ENCODE results near the gene DYNLL2.
"Not testable (repeated sequence)": the region's sequence is repeated elsewhere in the genome, so short reads cannot be mapped to it uniquely, and the experiment has no call there.

DYNLL2 gene

DNA sequence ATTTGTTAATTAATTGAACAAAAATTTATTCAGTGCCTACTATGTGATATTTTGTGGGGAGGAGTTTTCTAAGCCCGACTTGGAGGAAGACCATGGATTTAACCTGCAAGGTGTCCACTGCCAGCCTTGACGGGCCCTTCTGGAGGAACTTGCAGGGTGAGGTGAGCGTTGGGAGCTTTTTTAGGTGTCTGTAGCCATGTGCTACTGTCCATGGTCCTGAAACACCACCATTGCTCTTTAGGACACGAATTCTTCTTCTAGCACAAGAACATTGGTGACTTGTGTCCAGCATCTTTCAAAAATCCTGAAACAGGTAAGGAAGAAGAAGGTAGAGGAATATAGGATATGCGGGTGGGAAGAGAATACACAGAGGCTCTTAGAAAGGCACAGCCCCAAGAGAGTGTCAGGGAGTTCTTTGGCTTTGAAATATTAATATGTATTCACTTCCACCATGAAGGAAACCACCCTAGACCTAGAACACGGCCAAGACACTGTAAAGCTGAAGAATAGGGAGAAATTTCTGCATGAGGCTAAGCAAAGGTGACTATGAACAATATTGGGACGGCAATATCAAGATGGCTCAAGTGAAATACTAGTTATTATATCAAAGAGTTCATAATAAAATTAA is 37.1 kb downstream of the DYNLL2 start:
- H3K27ac ChIP-seq (ENCODE audit: insufficient read depth, low read depth, low read length, poor library complexity, severe bottlenecking), result no peak overlapping the region
- H3K27me3 ChIP-seq (ENCODE audit: control insufficient read depth, insufficient read depth, low read length, poor library complexity, severe bottlenecking), result peaks cover 14% of the 10 kb centered on the region
- WGBS, 2 experiments, result 20 to 24% methylated on average over 5 to 6 of the region's 7 CpGs
- H3K9me3 ChIP-seq (ENCODE audit: control insufficient read depth, low read length), result no peaks in the 10 kb centered on the region
- no peaks in the 10 kb centered on the region for H3K4me1 ChIP-seq (ENCODE audit: control insufficient read depth, insufficient read depth, low read length)
- H3K4me3 ChIP-seq (ENCODE audit: insufficient read depth, low read depth, low read length), result no peak overlapping the region
- no peaks in the 10 kb centered on the region for H3K36me3 ChIP-seq (ENCODE audit: control insufficient read depth, insufficient read depth, low read length)

- H3K4me3 ChIP-seq (ENCODE audit: insufficient read depth, low read depth, low read length), result no peak overlapping the region
- no peaks in the 10 kb centered on the region for H3K36me3 ChIP-seq (ENCODE audit: control insufficient read depth, insufficient read depth, low read length)
- no peak overlapping the region for H3K27ac ChIP-seq (ENCODE audit: insufficient read depth, low read depth, low read length, poor library complexity, severe bottlenecking)
- H3K9me3 ChIP-seq (ENCODE audit: control insufficient read depth, low read length), result no peaks in the 10 kb centered on the region
- H3K4me1 ChIP-seq (ENCODE audit: control insufficient read depth, insufficient read depth, low read length), result no peaks in the 10 kb centered on the region
- WGBS, 2 experiments, result 39 to 43% methylated on average over 5 of the region's 5 CpGs
- H3K27me3 ChIP-seq (ENCODE audit: control insufficient read depth, insufficient read depth, low read length, poor library complexity, severe bottlenecking), result peaks cover 23% of the 10 kb centered on the region
Observed at GRCh38 chr17:58121925-58122324, 38.7 kb downstream of the DYNLL2 start.

DNA sequence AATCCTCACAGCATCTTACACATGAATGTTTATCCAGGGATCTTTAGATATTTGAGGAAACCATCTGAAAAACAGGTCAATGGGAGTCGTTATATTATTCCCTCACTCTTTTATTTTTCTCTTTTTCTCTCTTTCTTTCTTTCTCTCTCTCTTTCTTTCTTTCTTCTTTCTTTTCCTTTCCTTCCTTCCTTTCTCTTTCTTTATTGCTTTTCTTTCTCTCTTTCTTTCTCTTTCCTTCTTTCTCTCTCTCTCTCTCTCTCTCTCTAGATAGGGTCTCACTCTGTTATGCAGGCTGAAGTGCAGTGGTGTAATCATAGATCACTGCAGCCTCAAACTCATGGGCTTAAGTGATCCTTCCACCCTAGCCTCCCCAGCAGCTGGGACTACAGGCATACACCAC is 44.6 kb downstream of the DYNLL2 start:
- H3K27me3 ChIP-seq (ENCODE audit: control insufficient read depth, insufficient read depth, low read length, poor library complexity, severe bottlenecking), result peaks cover 36% of the 10 kb centered on the region
- no peak overlapping the region for H3K4me3 ChIP-seq (ENCODE audit: insufficient read depth, low read depth, low read length)

GRCh38 chr17:58132697-58133096 is 49.5 kb downstream of the DYNLL2 start:
- WGBS, 2 experiments, result 78 to 91% methylated on average over 2 to 3 of the region's 5 CpGs
- not testable (repeated sequence) for H3K4me1 ChIP-seq (ENCODE audit: control insufficient read depth, insufficient read depth, low read length); H3K36me3 ChIP-seq (ENCODE audit: control insufficient read depth, insufficient read depth, low read length); H3K27ac ChIP-seq (ENCODE audit: insufficient read depth, low read depth, low read length, poor library complexity, severe bottlenecking); H3K4me3 ChIP-seq (ENCODE audit: insufficient read depth, low read depth, low read length); H3K9me3 ChIP-seq (ENCODE audit: control insufficient read depth, low read length)
- H3K27me3 ChIP-seq (ENCODE audit: control insufficient read depth, insufficient read depth, low read length, poor library complexity, severe bottlenecking), result peaks cover 48% of the 10 kb centered on the region

More for the DNA sequence above, 44.6 kb downstream of the DYNLL2 start:
- H3K27ac ChIP-seq (ENCODE audit: insufficient read depth, low read depth, low read length, poor library complexity, severe bottlenecking), result no peak overlapping the region
- no peaks in the 10 kb centered on the region for H3K9me3 ChIP-seq (ENCODE audit: control insufficient read depth, low read length)
- H3K36me3 ChIP-seq (ENCODE audit: control insufficient read depth, insufficient read depth, low read length), result no peaks in the 10 kb centered on the region
- 57 to 63% methylated on average over 1 of the region's 1 CpG for WGBS, 2 experiments
- H3K4me1 ChIP-seq (ENCODE audit: control insufficient read depth, insufficient read depth, low read length), result no peaks in the 10 kb centered on the region

GRCh38 chr17:58136669-58137279 is 53.6 kb downstream of the DYNLL2 start:
- H3K27me3 ChIP-seq (ENCODE audit: control insufficient read depth, insufficient read depth, low read length, poor library complexity, severe bottlenecking), result peaks cover 26% of the 10 kb centered on the region
- WGBS, 2 experiments, result 35% methylated on average over 8 of the region's 8 CpGs

DNA sequence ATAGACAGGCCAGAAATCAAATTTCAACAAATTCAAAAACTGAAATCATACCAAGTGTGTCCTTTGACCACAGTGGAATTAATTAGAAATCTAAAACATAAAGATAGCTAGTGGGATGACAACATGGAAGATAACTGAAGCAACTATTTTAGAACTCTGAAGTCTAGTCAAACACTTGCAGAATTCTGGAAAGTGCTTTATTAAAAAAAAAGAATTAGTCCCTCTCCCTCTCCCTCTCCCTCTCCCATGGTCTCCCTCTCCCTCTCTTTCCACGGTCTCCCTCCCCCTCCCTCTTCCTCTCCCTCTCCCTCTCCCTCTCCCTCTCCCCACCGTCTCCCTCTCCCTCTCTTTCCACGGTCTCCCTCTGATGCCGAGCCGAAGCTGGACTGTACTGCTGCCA is 58.3 kb downstream of the DYNLL2 start:
- Histone ChIP-seq H3K4me3 (ENCODE audit: insufficient read depth, low read depth, low read length) (no peak overlapping the region), H3K27ac (ENCODE audit: insufficient read depth, low read depth, low read length, poor library complexity, severe bottlenecking) (no peak overlapping the region), H3K4me1 (ENCODE audit: control insufficient read depth, insufficient read depth, low read length) (no peaks in the 10 kb centered on the region), H3K27me3 (ENCODE audit: control insufficient read depth, insufficient read depth, low read length, poor library complexity, severe bottlenecking) (peaks cover 10% of the 10 kb centered on the region), H3K9me3 (ENCODE audit: control insufficient read depth, low read length) (no peaks in the 10 kb centered on the region), H3K36me3 (ENCODE audit: control insufficient read depth, insufficient read depth, low read length) (no peaks in the 10 kb centered on the region)
- 80 to 84% methylated on average over 1 to 5 of the region's 5 CpGs for WGBS, 2 experiments

More at GRCh38 chr17:58136669-58137279, 53.6 kb downstream of the DYNLL2 start:
- H3K4me3 ChIP-seq (ENCODE audit: insufficient read depth, low read depth, low read length), result no peak overlapping the region
- H3K4me1 ChIP-seq (ENCODE audit: control insufficient read depth, insufficient read depth, low read length), result no peaks in the 10 kb centered on the region
- H3K9me3 ChIP-seq (ENCODE audit: control insufficient read depth, low read length), result no peaks in the 10 kb centered on the region
- H3K27ac ChIP-seq (ENCODE audit: insufficient read depth, low read depth, low read length, poor library complexity, severe bottlenecking), result no peak overlapping the region
- H3K36me3 ChIP-seq (ENCODE audit: control insufficient read depth, insufficient read depth, low read length), result no peaks in the 10 kb centered on the region

DNA sequence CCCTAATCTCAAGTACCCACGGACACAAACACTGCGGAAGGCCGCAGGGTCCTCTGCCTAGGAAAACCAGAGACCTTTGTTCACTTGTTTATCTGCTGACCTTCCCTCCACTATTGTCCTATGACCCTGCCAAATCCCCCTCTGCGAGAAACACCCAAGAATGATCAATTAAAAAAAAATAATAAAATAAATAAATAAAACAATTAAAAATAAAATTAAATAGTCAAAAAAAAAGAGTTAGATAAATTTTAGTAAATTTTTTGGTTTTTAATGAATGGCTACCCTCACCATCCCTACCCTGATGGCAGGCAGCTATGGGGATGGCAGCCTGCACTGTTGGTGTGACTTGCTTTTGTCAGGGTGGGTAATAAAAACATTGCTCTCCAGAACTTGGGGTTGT is 60.1 kb downstream of the DYNLL2 start:
- H3K27me3 ChIP-seq (ENCODE audit: control insufficient read depth, insufficient read depth, low read length, poor library complexity, severe bottlenecking), result peaks cover 10% of the 10 kb centered on the region
- not testable (repeated sequence) for H3K4me3 ChIP-seq (ENCODE audit: insufficient read depth, low read depth, low read length); H3K4me1 ChIP-seq (ENCODE audit: control insufficient read depth, insufficient read depth, low read length); H3K27ac ChIP-seq (ENCODE audit: insufficient read depth, low read depth, low read length, poor library complexity, severe bottlenecking); H3K9me3 ChIP-seq (ENCODE audit: control insufficient read depth, low read length); H3K36me3 ChIP-seq (ENCODE audit: control insufficient read depth, insufficient read depth, low read length)
- WGBS, 2 experiments, result 92% methylated on average over 3 of the region's 4 CpGs

DNA sequence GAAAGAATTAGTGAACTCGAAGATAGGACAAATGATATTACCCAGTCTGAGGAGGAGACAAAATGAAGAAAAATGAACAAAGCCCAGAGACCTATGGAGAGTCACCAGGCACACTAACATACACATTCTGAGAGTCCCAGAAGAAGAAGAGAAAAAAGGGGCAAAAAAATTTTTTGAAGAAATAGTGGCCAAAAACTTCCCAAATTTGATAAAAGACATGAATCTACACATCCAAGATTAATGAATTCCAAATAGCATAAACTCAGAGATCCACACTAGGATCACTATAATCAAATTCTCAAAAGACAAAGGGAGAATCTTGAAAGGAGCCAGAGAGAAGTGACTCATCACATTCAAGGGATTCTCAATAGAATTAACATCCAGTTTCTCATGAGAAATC is 61.6 kb downstream of the DYNLL2 start:
- no peaks in the 10 kb centered on the region for H3K4me1 ChIP-seq (ENCODE audit: control insufficient read depth, insufficient read depth, low read length)
- H3K4me3 ChIP-seq (ENCODE audit: insufficient read depth, low read depth, low read length), result no peak overlapping the region
- no peaks in the 10 kb centered on the region for H3K9me3 ChIP-seq (ENCODE audit: control insufficient read depth, low read length)

More for the DNA sequence above, 61.6 kb downstream of the DYNLL2 start:
- H3K36me3 ChIP-seq (ENCODE audit: control insufficient read depth, insufficient read depth, low read length), result no peaks in the 10 kb centered on the region
- H3K27ac ChIP-seq (ENCODE audit: insufficient read depth, low read depth, low read length, poor library complexity, severe bottlenecking), result no peak overlapping the region
- H3K27me3 ChIP-seq (ENCODE audit: control insufficient read depth, insufficient read depth, low read length, poor library complexity, severe bottlenecking), result peaks cover 22% of the 10 kb centered on the region
- WGBS, 2 experiments, result 86 to 90% methylated on average over 1 of the region's 1 CpG

All from ectodermal cell (in vitro differentiated cells).